ENCODE measurements around the gene FAM98A.

Gene FAM98A

GRCh38 chr2:33597026-33597425 lies 2.1 kb downstream of the FAM98A start:
- no peak for DNase-seq (ENCODE audit: low read depth)

- DNase-seq (ENCODE audit: low read depth): no peak
These were observed 3.7 kb downstream of the FAM98A start for GRCh38 chr2:33595385-33595784.

GRCh38 chr2:33589444-33589843 lies 9.7 kb downstream of the FAM98A start:
- no peak for DNase-seq (ENCODE audit: low read depth)

- no peak for DNase-seq (ENCODE audit: low read depth)
These were observed 10.9 kb downstream of the FAM98A start for GRCh38 chr2:33588232-33588631.

GRCh38 chr2:33586766-33587165 lies 12.3 kb downstream of the FAM98A start:
- no peak for DNase-seq (ENCODE audit: low read depth)

GRCh38 chr2:33583194-33583938 lies 15.7 kb downstream of the FAM98A start:
- DNase-seq (ENCODE audit: low read depth): no peak

GRCh38 chr2:33581872-33582271 lies 17.2 kb downstream of the FAM98A start:
- no peak for DNase-seq (ENCODE audit: low read depth)

- no peak for DNase-seq (ENCODE audit: low read depth)
These were observed 19.9 kb downstream of the FAM98A start for GRCh38 chr2:33579227-33579626.

- DNase-seq (ENCODE audit: low read depth): no peak
These were observed 21.4 kb downstream of the FAM98A start for GRCh38 chr2:33577668-33578067.

- DNase-seq (ENCODE audit: low read depth): no peak
These were observed 22.0 kb downstream of the FAM98A start for GRCh38 chr2:33577084-33577483.

GRCh38 chr2:33573657-33574056 lies 25.4 kb downstream of the FAM98A start:
- no peak for DNase-seq (ENCODE audit: low read depth)

- DNase-seq (ENCODE audit: low read depth): no peak
These were observed 28.4 kb downstream of the FAM98A start for GRCh38 chr2:33570681-33571080.

- DNase-seq (ENCODE audit: low read depth): no peak
These were observed 37.2 kb downstream of the FAM98A start for GRCh38 chr2:33561872-33562271.

GRCh38 chr2:33560017-33560416 lies 39.1 kb downstream of the FAM98A start:
- DNase-seq (ENCODE audit: low read depth): no peak

- DNase-seq (ENCODE audit: low read depth): no peak
These were observed 39.8 kb downstream of the FAM98A start for GRCh38 chr2:33559328-33559727.

GRCh38 chr2:33555681-33556080 lies 43.4 kb downstream of the FAM98A start:
- DNase-seq (ENCODE audit: low read depth): no peak

GRCh38 chr2:33552758-33553461 lies 46.2 kb downstream of the FAM98A start:
- no peak for DNase-seq (ENCODE audit: low read depth)

- no peak for DNase-seq (ENCODE audit: low read depth)
These were observed 48.9 kb downstream of the FAM98A start for GRCh38 chr2:33550206-33550605.

GRCh38 chr2:33541243-33541642 lies 57.9 kb downstream of the FAM98A start:
- DNase-seq (ENCODE audit: low read depth): no peak

GRCh38 chr2:33535421-33535820 lies 63.7 kb downstream of the FAM98A start:
- DNase-seq (ENCODE audit: low read depth): no peak

All from HS-27A (cell line).